ENCODE measurements around the gene AMZ2. TPM values are rescaled to one million over a fixed set of nuclear protein-coding genes. Genes with fewer than 3 reads are reported as not detected.
"Not testable (repeated sequence)": the region's sequence is repeated elsewhere in the genome, so short reads cannot be mapped to it uniquely, and the experiment has no call there.

Gene AMZ2
- 45.9 TPM for polyA plus RNA-seq
- long read RNA-seq, donor 1, transcript AMZ2-206 (6 exons, 2,257 nt): minor isoform, 10 of 26 reads
- long read RNA-seq, donor 1, transcript AMZ2-202 (7 exons, 2,402 nt): major isoform, 13 of 26 reads
- long read RNA-seq, donor 1, partial matches to known transcripts: 0 of 26 reads
- long read RNA-seq, donor 1, other reads (novel, unspliced or antisense): 0 of 26 reads
- long read RNA-seq, donor 2, transcript AMZ2-206 (6 exons, 2,257 nt): major isoform, 28 of 53 reads
- long read RNA-seq, donor 2, transcript AMZ2-202 (7 exons, 2,402 nt): minor isoform, 15 of 53 reads
- long read RNA-seq, donor 2, partial matches to known transcripts: 7 of 53 reads
- long read RNA-seq, donor 2, other reads (novel, unspliced or antisense): 0 of 53 reads
- long read RNA-seq, donor 3: 0 reads
- long read RNA-seq, donor 4, partial matches to known transcripts: 0 of 3 reads
- long read RNA-seq, donor 4, other reads (novel, unspliced or antisense): 0 of 3 reads
- long read RNA-seq, donor 5, partial matches to known transcripts: 5 of 15 reads
- long read RNA-seq, donor 5, other reads (novel, unspliced or antisense): 0 of 15 reads
- long read RNA-seq, donor 6, transcript AMZ2-203 (8 exons, 1,378 nt): minor isoform, 6 of 39 reads
- long read RNA-seq, donor 6, transcript AMZ2-206 (6 exons, 2,257 nt): minor isoform, 11 of 39 reads
- long read RNA-seq, donor 6, transcript AMZ2-202 (7 exons, 2,402 nt): major isoform, 17 of 39 reads
- long read RNA-seq, donor 6, partial matches to known transcripts: 5 of 39 reads
- long read RNA-seq, donor 6, other reads (novel, unspliced or antisense): 0 of 39 reads
- long read RNA-seq, donor 7, transcript AMZ2-202 (7 exons, 2,402 nt): minor isoform, 7 of 17 reads
- long read RNA-seq, donor 7, transcript AMZ2-206 (6 exons, 2,257 nt): major isoform, 8 of 17 reads
- long read RNA-seq, donor 7, partial matches to known transcripts: 0 of 17 reads
- long read RNA-seq, donor 7, other reads (novel, unspliced or antisense): 0 of 17 reads
- long read RNA-seq, donor 8, transcript AMZ2-202 (7 exons, 2,402 nt): minor isoform, 19 of 53 reads
- long read RNA-seq, donor 8, transcript AMZ2-206 (6 exons, 2,257 nt): major isoform, 20 of 53 reads
- long read RNA-seq, donor 8, partial matches to known transcripts: 10 of 53 reads
- long read RNA-seq, donor 8, other reads (novel, unspliced or antisense): 0 of 53 reads
- long read RNA-seq, donor 9, transcript AMZ2-206 (6 exons, 2,257 nt): minor isoform, 14 of 41 reads
- long read RNA-seq, donor 9, transcript AMZ2-202 (7 exons, 2,402 nt): major isoform, 18 of 41 reads
- long read RNA-seq, donor 9, partial matches to known transcripts: 6 of 41 reads
- long read RNA-seq, donor 9, other reads (novel, unspliced or antisense): 0 of 41 reads
- long read RNA-seq, donor 10, transcript AMZ2-202 (7 exons, 2,402 nt): major isoform, 10 of 17 reads
- long read RNA-seq, donor 10, partial matches to known transcripts: 0 of 17 reads
- long read RNA-seq, donor 10, other reads (novel, unspliced or antisense): 0 of 17 reads
- long read RNA-seq, donor 11, transcript AMZ2-202 (7 exons, 2,402 nt): major isoform, 9 of 16 reads
- long read RNA-seq, donor 11, partial matches to known transcripts: 0 of 16 reads
- long read RNA-seq, donor 11, other reads (novel, unspliced or antisense): 0 of 16 reads

- no CpG with 5 or more reads among the region's 97 CpGs for WGBS (ENCODE audit: insufficient coverage, low lambda C conversion rate)
- peak within 1 kb of the TSS; percentile 98 for H3K27ac ChIP-seq (ENCODE audit: low read length)
- H3K4me3 ChIP-seq (ENCODE audit: low read length): peak within 1 kb of the TSS; percentile 98
- DNase-seq: peak; percentile 96 to 97
- H3K4me1 ChIP-seq (ENCODE audit: control insufficient read depth, insufficient read depth, low read length): peaks cover 6% of the 10 kb centered on the region
- no peaks in the 10 kb centered on the region for H3K9me3 ChIP-seq (ENCODE audit: control insufficient read depth, low read depth, low read length)
- no peaks in the 10 kb centered on the region for H3K27me3 ChIP-seq (ENCODE audit: control insufficient read depth, insufficient read depth, low read length)
- H3K36me3 ChIP-seq (ENCODE audit: control insufficient read depth, insufficient read depth, low read length): peaks cover 3% of the 10 kb centered on the region
Measured at GRCh38 chr17:68247445-68248198, at the start of gene AMZ2. Gene AMZ2 (plus strand): TSS chr17:68248043. CDS start chr17:68250188, 2,145 bp downstream.

- Histone ChIP-seq H3K9me3 (ENCODE audit: control insufficient read depth, low read depth, low read length) (peaks cover 11% of the 10 kb centered on the region), H3K27me3 (ENCODE audit: control insufficient read depth, insufficient read depth, low read length) (peaks cover 83% of the 10 kb centered on the region), H3K27ac (ENCODE audit: low read length) (no peak overlapping the region), H3K4me3 (ENCODE audit: low read length) (no peak overlapping the region), H3K4me1 (ENCODE audit: control insufficient read depth, insufficient read depth, low read length) (peaks cover 16% of the 10 kb centered on the region), H3K36me3 (ENCODE audit: control insufficient read depth, insufficient read depth, low read length) (no peaks in the 10 kb centered on the region)
- no CpG with 5 or more reads among the region's 101 CpGs for WGBS (ENCODE audit: insufficient coverage, low lambda C conversion rate)
- DNase-seq: peak in 1 of 2 donors; percentile 31
Measured at GRCh38 chr17:68198931-68199836, 48.7 kb upstream of the AMZ2 start.

GRCh38 chr17:68199837-68200688 lies 47.8 kb upstream of the AMZ2 start:
- Histone ChIP-seq H3K27me3 (ENCODE audit: control insufficient read depth, insufficient read depth, low read length) (peaks cover 87% of the 10 kb centered on the region), H3K4me3 (ENCODE audit: low read length) (no peak overlapping the region), H3K36me3 (ENCODE audit: control insufficient read depth, insufficient read depth, low read length) (no peaks in the 10 kb centered on the region), H3K27ac (ENCODE audit: low read length) (no peak overlapping the region), H3K4me1 (ENCODE audit: control insufficient read depth, insufficient read depth, low read length) (peaks cover 23% of the 10 kb centered on the region), H3K9me3 (ENCODE audit: control insufficient read depth, low read depth, low read length) (peaks cover 11% of the 10 kb centered on the region)
- WGBS (ENCODE audit: insufficient coverage, low lambda C conversion rate): no CpG with 5 or more reads among the region's 30 CpGs
- no peak for DNase-seq

GRCh38 chr17:68200689-68201417 lies 47.0 kb upstream of the AMZ2 start:
- peaks cover 23% of the 10 kb centered on the region for H3K4me1 ChIP-seq (ENCODE audit: control insufficient read depth, insufficient read depth, low read length)
- no peak overlapping the region for H3K27ac ChIP-seq (ENCODE audit: low read length)
- peaks cover 79% of the 10 kb centered on the region for H3K27me3 ChIP-seq (ENCODE audit: control insufficient read depth, insufficient read depth, low read length)
- no CpG with 5 or more reads among the region's 31 CpGs for WGBS (ENCODE audit: insufficient coverage, low lambda C conversion rate)
- no peak overlapping the region for H3K4me3 ChIP-seq (ENCODE audit: low read length)
- DNase-seq: peak; percentile 52 to 72
- H3K9me3 ChIP-seq (ENCODE audit: control insufficient read depth, low read depth, low read length): peaks cover 11% of the 10 kb centered on the region
- no peaks in the 10 kb centered on the region for H3K36me3 ChIP-seq (ENCODE audit: control insufficient read depth, insufficient read depth, low read length)

GRCh38 chr17:68201418-68201771 lies 46.4 kb upstream of the AMZ2 start:
- not testable (repeated sequence) for H3K36me3 ChIP-seq (ENCODE audit: control insufficient read depth, insufficient read depth, low read length); H3K27ac ChIP-seq (ENCODE audit: low read length); DNase-seq; H3K4me3 ChIP-seq (ENCODE audit: low read length)
- H3K4me1 ChIP-seq (ENCODE audit: control insufficient read depth, insufficient read depth, low read length): peaks cover 23% of the 10 kb centered on the region
- 33% methylated on average over 1 of the region's 3 CpGs for WGBS (ENCODE audit: insufficient coverage, low lambda C conversion rate)
- H3K27me3 ChIP-seq (ENCODE audit: control insufficient read depth, insufficient read depth, low read length): peaks cover 78% of the 10 kb centered on the region
- H3K9me3 ChIP-seq (ENCODE audit: control insufficient read depth, low read depth, low read length): peaks cover 11% of the 10 kb centered on the region

- Histone ChIP-seq H3K9me3 (ENCODE audit: control insufficient read depth, low read depth, low read length) (peaks cover 11% of the 10 kb centered on the region), H3K27me3 (ENCODE audit: control insufficient read depth, insufficient read depth, low read length) (peaks cover 70% of the 10 kb centered on the region), H3K4me1 (ENCODE audit: control insufficient read depth, insufficient read depth, low read length) (peaks cover 14% of the 10 kb centered on the region)
- DNase-seq; H3K36me3 ChIP-seq (ENCODE audit: control insufficient read depth, insufficient read depth, low read length); H3K27ac ChIP-seq (ENCODE audit: low read length); H3K4me3 ChIP-seq (ENCODE audit: low read length): not testable (repeated sequence)
- no CpG with 5 or more reads among the region's 2 CpGs for WGBS (ENCODE audit: insufficient coverage, low lambda C conversion rate)
Measured at GRCh38 chr17:68202321-68202720, 45.5 kb upstream of the AMZ2 start.

- WGBS (ENCODE audit: insufficient coverage, low lambda C conversion rate): no CpG with 5 or more reads among the region's 22 CpGs
- peaks cover 11% of the 10 kb centered on the region for H3K4me1 ChIP-seq (ENCODE audit: control insufficient read depth, insufficient read depth, low read length)
- peaks cover 47% of the 10 kb centered on the region for H3K27me3 ChIP-seq (ENCODE audit: control insufficient read depth, insufficient read depth, low read length)
- peaks cover 6% of the 10 kb centered on the region for H3K9me3 ChIP-seq (ENCODE audit: control insufficient read depth, low read depth, low read length)
- H3K4me3 ChIP-seq (ENCODE audit: low read length): peak overlapping the region; percentile 75
- DNase-seq: peak in 1 of 2 donors; percentile 40
- no peaks in the 10 kb centered on the region for H3K36me3 ChIP-seq (ENCODE audit: control insufficient read depth, insufficient read depth, low read length)
- no peak overlapping the region for H3K27ac ChIP-seq (ENCODE audit: low read length)
Measured at GRCh38 chr17:68204736-68205135, 43.1 kb upstream of the AMZ2 start.
